ENCODE results near the gene ZNF343.
"Not testable (repeated sequence)": the region's sequence is repeated elsewhere in the genome, so short reads cannot be mapped to it uniquely, and the experiment has no call there.

The ZNF343 gene

DNA sequence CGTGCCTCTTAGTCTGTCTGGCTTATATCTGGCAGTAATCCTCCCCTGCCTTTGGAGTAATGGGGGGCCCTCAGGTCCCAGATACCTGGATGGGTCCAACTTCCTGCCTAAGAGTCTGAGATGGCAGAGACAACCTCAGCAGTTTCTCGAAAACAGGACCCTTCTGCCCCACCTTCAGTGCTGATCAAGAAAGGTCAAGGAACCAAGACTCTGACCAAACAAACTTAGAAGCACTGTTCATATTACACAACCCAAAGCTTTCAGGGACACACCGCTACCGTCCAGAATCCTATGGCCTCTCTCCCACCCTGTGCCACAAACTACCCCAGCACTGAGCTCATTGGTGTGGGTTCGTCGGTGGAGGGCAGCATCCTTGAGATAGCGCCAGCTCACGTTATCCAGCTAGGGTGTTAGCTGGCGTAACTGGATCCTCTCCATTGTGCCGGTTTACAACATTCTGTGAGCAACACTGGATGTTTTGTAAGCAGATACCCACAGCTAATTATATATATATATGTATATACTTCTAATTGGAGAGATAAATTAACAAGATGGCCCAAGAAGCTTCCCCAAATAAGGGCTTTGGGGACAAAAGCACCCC is 20.1 kb upstream of the ZNF343 start:
- Histone ChIP-seq H3K36me3 (ENCODE audit: insufficient read depth, insufficient read length, low read length) (no peaks in the 10 kb centered on the region), H3K9ac (ENCODE audit: insufficient read length, low read depth) (no peak overlapping the region), H3K27me3 (ENCODE audit: insufficient read depth, insufficient read length) (peaks cover 34% of the 10 kb centered on the region), H3K4me1 (ENCODE audit: insufficient read depth, insufficient read length) (peaks cover 2% of the 10 kb centered on the region), H3K9me3 (ENCODE audit: insufficient read depth, low read length) (no peaks in the 10 kb centered on the region), H3K4me3 (ENCODE audit: insufficient read length, low read depth) (no peak overlapping the region)
- TF ChIP-seq YY1 (IDR thresholded peaks at IDR 0.05; ENCODE audit: insufficient read depth, insufficient read length), result no peak
- no peak for TF ChIP-seq ZNF274 (IDR thresholded peaks at IDR 0.05; ENCODE audit: low read depth, low read length)
- no peak for TF ChIP-seq SUZ12 (IDR thresholded peaks at IDR 0.05; ENCODE audit: extremely low read depth, insufficient read depth, insufficient read length)
- DNase-seq (ENCODE audit: low read depth, low spot score), result no peak

DNA sequence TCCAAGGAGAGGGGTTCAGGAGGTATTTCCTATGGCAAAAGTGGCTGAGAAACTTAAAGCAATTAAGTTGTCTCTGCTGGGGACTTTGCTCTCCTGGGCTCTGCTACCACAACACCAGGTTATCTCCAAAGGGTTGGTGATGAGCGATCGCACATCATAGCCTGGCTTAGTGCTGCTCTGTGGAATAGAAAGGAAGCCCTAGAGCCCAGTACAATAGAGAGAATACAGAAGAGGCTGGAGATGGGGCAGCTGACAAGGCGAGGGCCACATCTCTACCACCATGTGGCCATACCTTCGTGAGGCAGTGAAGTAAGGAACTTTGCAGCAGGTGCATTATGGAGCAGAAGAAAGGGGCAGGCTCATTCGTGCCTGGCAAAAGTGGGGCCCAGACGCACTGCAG is 19.0 kb upstream of the ZNF343 start:
- no peak overlapping the region for H3K9ac ChIP-seq (ENCODE audit: insufficient read length, low read depth)
- peaks cover 43% of the 10 kb centered on the region for H3K27me3 ChIP-seq (ENCODE audit: insufficient read depth, insufficient read length)

DNA sequence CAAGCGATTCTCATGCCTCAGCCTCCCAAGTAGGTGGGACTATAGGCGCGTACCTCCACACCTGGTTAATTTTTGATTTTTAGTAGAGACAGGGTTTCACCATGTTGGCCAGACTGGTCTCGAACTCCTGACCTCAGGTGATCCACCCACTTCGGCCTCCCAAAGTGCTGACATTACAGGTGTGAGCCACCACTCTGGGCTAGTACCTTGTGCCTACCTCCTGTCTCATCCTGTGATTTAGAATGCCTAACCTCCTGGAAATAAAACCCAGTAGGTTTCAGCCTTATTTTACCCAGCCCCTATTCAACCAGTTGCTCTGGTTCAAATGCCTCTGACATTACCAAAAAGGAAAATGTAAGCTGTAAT is 17.5 kb upstream of the ZNF343 start:
- DNase-seq (ENCODE audit: low read depth, low spot score); H3K4me3 ChIP-seq (ENCODE audit: insufficient read length, low read depth); H3K9me3 ChIP-seq (ENCODE audit: insufficient read depth, low read length); H3K36me3 ChIP-seq (ENCODE audit: insufficient read depth, insufficient read length, low read length); H3K9ac ChIP-seq (ENCODE audit: insufficient read length, low read depth); H3K4me1 ChIP-seq (ENCODE audit: insufficient read depth, insufficient read length): not testable (repeated sequence)
- peaks cover 54% of the 10 kb centered on the region for H3K27me3 ChIP-seq (ENCODE audit: insufficient read depth, insufficient read length)

More for the DNA sequence above, 19.0 kb upstream of the ZNF343 start:
- Histone ChIP-seq H3K4me3 (ENCODE audit: insufficient read length, low read depth) (no peak overlapping the region), H3K4me1 (ENCODE audit: insufficient read depth, insufficient read length) (peaks cover 2% of the 10 kb centered on the region), H3K9me3 (ENCODE audit: insufficient read depth, low read length) (no peaks in the 10 kb centered on the region), H3K36me3 (ENCODE audit: insufficient read depth, insufficient read length, low read length) (no peaks in the 10 kb centered on the region)
- TF ChIP-seq ZNF274 (IDR thresholded peaks at IDR 0.05; ENCODE audit: low read depth, low read length) (no peak), YY1 (IDR thresholded peaks at IDR 0.05; ENCODE audit: insufficient read depth, insufficient read length) (no peak), SUZ12 (IDR thresholded peaks at IDR 0.05; ENCODE audit: extremely low read depth, insufficient read depth, insufficient read length) (no peak)
- no peak for DNase-seq (ENCODE audit: low read depth, low spot score)

DNA sequence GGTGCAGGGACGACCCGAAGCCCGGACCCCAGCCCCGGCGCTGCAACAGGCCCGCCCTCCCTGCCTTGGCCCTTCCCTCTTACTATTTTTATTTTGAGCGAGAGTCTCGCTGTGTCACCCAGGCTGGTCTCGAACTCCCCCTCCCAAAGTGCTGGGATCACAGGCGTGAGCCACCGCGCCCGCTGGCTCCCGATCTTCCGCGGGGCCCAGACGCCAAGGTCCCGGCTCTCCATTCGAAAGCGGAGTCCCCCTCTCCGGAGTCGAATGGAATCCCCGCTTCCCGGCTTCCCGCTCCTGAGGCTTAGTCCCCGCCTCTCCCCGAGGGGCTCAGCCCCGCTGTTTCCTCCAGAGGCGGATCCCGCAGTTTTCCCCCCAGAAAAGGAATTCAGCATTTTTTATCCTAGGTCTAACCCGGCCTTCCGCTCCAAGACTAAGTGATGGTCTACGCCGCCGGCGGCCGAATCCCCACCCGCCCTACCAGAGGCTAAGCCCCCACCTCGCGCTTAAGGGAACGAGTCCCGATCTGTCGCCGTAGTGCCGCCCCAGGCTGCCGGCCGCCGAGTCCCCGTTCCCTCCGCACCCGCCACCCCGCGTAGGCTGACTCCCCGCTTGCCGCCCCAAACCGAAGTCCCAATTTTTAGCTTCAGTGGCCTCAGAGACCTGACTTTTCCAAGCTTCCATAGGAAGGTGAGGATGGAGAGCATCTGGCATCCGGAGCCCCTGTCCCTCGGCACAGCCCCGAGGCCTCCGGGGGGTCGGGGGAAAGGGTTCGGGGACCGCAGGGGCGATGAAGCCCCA is 16.2 kb upstream of the ZNF343 start:
- Histone ChIP-seq H3K27me3 (ENCODE audit: insufficient read depth, insufficient read length) (peaks cover 63% of the 10 kb centered on the region), H3K4me3 (ENCODE audit: insufficient read length, low read depth) (peak overlapping the region; percentile 57), H3K4me1 (ENCODE audit: insufficient read depth, insufficient read length) (peaks cover 2% of the 10 kb centered on the region), H3K9me3 (ENCODE audit: insufficient read depth, low read length) (no peaks in the 10 kb centered on the region), H3K9ac (ENCODE audit: insufficient read length, low read depth) (peak overlapping the region; percentile 81), H3K36me3 (ENCODE audit: insufficient read depth, insufficient read length, low read length) (no peaks in the 10 kb centered on the region)
- TF ChIP-seq ZNF274 (IDR thresholded peaks at IDR 0.05; ENCODE audit: low read depth, low read length), result no peak
- no peak for TF ChIP-seq SUZ12 (IDR thresholded peaks at IDR 0.05; ENCODE audit: extremely low read depth, insufficient read depth, insufficient read length)
- peak; percentile 11 for DNase-seq (ENCODE audit: low read depth, low spot score)

DNA sequence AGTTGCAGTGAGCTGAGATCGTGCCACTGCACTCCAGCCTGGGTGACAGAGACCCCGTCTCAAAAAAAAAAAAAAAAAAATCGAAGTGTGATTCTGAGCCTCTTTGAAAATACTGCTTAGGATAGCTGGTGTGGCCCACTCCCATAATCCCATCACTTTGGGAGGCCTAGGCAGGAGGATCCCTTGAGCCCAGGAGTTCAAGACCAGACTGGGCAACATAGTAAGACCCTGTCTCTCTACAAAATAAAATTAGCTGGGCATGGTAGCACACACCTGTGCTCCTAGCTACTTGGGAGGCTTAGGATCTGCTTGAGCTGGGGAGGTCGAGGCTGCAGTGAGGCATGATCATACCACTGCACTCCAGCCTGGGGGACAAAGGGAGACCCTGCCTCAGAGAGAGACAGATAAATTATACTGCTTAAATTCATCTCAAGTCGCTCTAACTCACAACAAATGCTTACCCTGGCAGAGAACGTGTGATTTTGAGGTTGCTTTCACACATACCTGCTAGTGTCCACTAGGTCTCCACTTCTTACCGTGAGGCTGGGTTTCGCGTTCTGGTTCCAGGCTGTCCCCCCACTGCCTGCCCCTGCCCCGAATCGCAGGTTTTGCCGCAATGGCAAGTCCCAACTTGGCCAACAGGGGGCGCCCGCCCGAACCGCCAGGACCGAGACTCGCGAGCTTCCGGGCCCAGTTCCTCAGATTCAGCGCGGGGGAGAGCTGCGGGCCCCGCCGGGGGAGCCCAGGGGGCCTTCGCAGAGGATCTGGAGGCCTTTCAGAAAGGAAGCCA is 15.4 kb upstream of the ZNF343 start:
- H3K27me3 ChIP-seq (ENCODE audit: insufficient read depth, insufficient read length), result peaks cover 70% of the 10 kb centered on the region
- H3K4me3 ChIP-seq (ENCODE audit: insufficient read length, low read depth), result peak overlapping the region; percentile 57
- H3K36me3 ChIP-seq (ENCODE audit: insufficient read depth, insufficient read length, low read length), result no peaks in the 10 kb centered on the region
- peak; percentile 75 for DNase-seq (ENCODE audit: low read depth, low spot score)
- H3K4me1 ChIP-seq (ENCODE audit: insufficient read depth, insufficient read length), result peaks cover 2% of the 10 kb centered on the region
- H3K9ac ChIP-seq (ENCODE audit: insufficient read length, low read depth), result peak overlapping the region; percentile 81
- H3K9me3 ChIP-seq (ENCODE audit: insufficient read depth, low read length), result no peaks in the 10 kb centered on the region
- TF ChIP-seq SUZ12 (IDR thresholded peaks at IDR 0.05; ENCODE audit: extremely low read depth, insufficient read depth, insufficient read length) (no peak), ZNF274 (IDR thresholded peaks at IDR 0.05; ENCODE audit: low read depth, low read length) (no peak), YY1 (IDR thresholded peaks at IDR 0.05; ENCODE audit: insufficient read depth, insufficient read length) (no peak)

DNA sequence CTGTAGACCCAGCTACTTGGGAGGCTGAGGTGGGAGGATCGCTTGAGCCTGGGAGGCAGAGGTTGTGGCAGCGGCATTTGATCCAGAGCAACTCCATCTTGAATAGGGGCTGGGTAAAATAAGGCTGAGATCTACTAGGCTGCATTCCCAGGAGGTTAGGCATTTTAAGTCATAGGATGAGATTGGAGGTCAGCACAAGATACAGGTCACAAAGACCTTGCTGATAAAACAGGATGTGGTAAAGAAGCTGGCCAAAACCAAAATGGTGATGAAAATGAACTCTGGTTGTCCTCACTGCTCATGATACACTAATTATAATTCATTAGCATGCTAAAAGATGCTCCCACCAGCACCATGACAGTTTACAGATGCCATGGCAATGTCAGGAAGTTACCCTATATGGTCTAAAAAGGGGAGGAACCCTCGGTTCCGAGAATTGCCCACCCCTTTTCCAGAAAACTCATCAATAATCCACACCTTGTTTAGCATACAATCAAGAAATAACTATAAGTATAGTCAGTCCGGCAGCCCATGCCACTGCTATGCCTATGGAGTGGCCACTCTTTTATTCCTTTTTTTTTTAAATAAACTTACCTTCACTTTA is 14.2 kb upstream of the ZNF343 start:
- DNase-seq (ENCODE audit: low read depth, low spot score); H3K4me1 ChIP-seq (ENCODE audit: insufficient read depth, insufficient read length); H3K36me3 ChIP-seq (ENCODE audit: insufficient read depth, insufficient read length, low read length); H3K4me3 ChIP-seq (ENCODE audit: insufficient read length, low read depth); H3K9me3 ChIP-seq (ENCODE audit: insufficient read depth, low read length); H3K9ac ChIP-seq (ENCODE audit: insufficient read length, low read depth): not testable (repeated sequence)
- peaks cover 76% of the 10 kb centered on the region for H3K27me3 ChIP-seq (ENCODE audit: insufficient read depth, insufficient read length)

All from NT2/D1 (cell line).